Measurements from ENCODE around the gene SLC35B2. TPM values are rescaled to one million over a fixed set of nuclear protein-coding genes. Genes with fewer than 3 reads are reported as not detected.

The SLC35B2 gene
- total and polyA plus RNA-seq, 2 donors from 2014 or later = 45.1 to 49.5 TPM

- no peak for TF ChIP-seq CTCF (IDR thresholded peaks at IDR 0.05; ENCODE audit: borderline replicate concordance, extremely low read depth, insufficient read depth)
- DNase-seq (no peak), FAIRE-seq (no peak)
- intact Hi-C loops (cut with DNase I) = no loop called here
- H3K9ac ChIP-seq (ENCODE audit: low read length in 3 of 3) = no peak overlapping the region
- no peaks in the 10 kb centered on the region for H3K9me3 ChIP-seq (ENCODE audit: control insufficient read depth in 2 of 3, insufficient read depth in 1 of 3, low read length in 3 of 3)
- H3K4me3 ChIP-seq (ENCODE audit: low read length in 3 of 3) = no peak overlapping the region
- no peak overlapping the region for H3K27ac ChIP-seq (ENCODE audit: low read depth in 2 of 2, low read length in 2 of 2)
- no peaks in the 10 kb centered on the region for H3K4me1 ChIP-seq (ENCODE audit: control insufficient read depth in 2 of 3, insufficient read depth in 2 of 3, low read depth in 1 of 3, low read length in 3 of 3)
- H3K36me3 ChIP-seq (ENCODE audit: control insufficient read depth in 2 of 3, insufficient read depth in 3 of 3, low read length in 3 of 3) = peaks cover 0 to 49% (median 22%) of the 10 kb centered on the region in 3 donors
- no peaks in the 10 kb centered on the region for H3K27me3 ChIP-seq (ENCODE audit: control insufficient read depth, insufficient read depth, low read length)
Measured at GRCh38 chr6:44305200-44305725, 47.9 kb upstream of the SLC35B2 start.

GRCh38 chr6:44304282-44305199, 47.2 kb upstream of the SLC35B2 start:
- intact Hi-C loops (cut with DNase I) = no loop called here
- Histone ChIP-seq H3K9me3 (ENCODE audit: control insufficient read depth in 2 of 3, insufficient read depth in 1 of 3, low read length in 3 of 3) (no peaks in the 10 kb centered on the region), H3K36me3 (ENCODE audit: control insufficient read depth in 2 of 3, insufficient read depth in 3 of 3, low read length in 3 of 3) (peaks cover 0 to 43% (median 17%) of the 10 kb centered on the region in 3 donors), H3K27me3 (ENCODE audit: control insufficient read depth, insufficient read depth, low read length) (no peaks in the 10 kb centered on the region), H3K9ac (ENCODE audit: low read length in 3 of 3) (no peak overlapping the region), H3K4me1 (ENCODE audit: control insufficient read depth in 2 of 3, insufficient read depth in 2 of 3, low read depth in 1 of 3, low read length in 3 of 3) (no peaks in the 10 kb centered on the region), H3K4me3 (ENCODE audit: low read length in 3 of 3) (no peak overlapping the region), H3K27ac (ENCODE audit: low read depth in 2 of 2, low read length in 2 of 2) (no peak overlapping the region)
- no peak for FAIRE-seq
- peak in 3 of 5 donors; percentile 34 to 73 (median 57) for DNase-seq
- peak; percentile 59 for TF ChIP-seq CTCF (IDR thresholded peaks at IDR 0.05; ENCODE audit: borderline replicate concordance, extremely low read depth, insufficient read depth)

- TF ChIP-seq CTCF (IDR thresholded peaks at IDR 0.05; ENCODE audit: borderline replicate concordance, extremely low read depth, insufficient read depth) = no peak
- H3K27ac ChIP-seq (ENCODE audit: low read depth in 2 of 2, low read length in 2 of 2) = no peak overlapping the region
Measured at GRCh38 chr6:44303842-44304241, 46.5 kb upstream of the SLC35B2 start.

More at GRCh38 chr6:44303842-44304241, 46.5 kb upstream of the SLC35B2 start:
- Histone ChIP-seq H3K4me1 (ENCODE audit: control insufficient read depth in 2 of 3, insufficient read depth in 2 of 3, low read depth in 1 of 3, low read length in 3 of 3) (no peaks in the 10 kb centered on the region), H3K9ac (ENCODE audit: low read length in 3 of 3) (no peak overlapping the region), H3K27me3 (ENCODE audit: control insufficient read depth, insufficient read depth, low read length) (no peaks in the 10 kb centered on the region), H3K9me3 (ENCODE audit: control insufficient read depth in 2 of 3, insufficient read depth in 1 of 3, low read length in 3 of 3) (no peaks in the 10 kb centered on the region), H3K4me3 (ENCODE audit: low read length in 3 of 3) (no peak overlapping the region), H3K36me3 (ENCODE audit: control insufficient read depth in 2 of 3, insufficient read depth in 3 of 3, low read length in 3 of 3) (peaks cover 0 to 36% (median 13%) of the 10 kb centered on the region in 3 donors)
- FAIRE-seq (no peak), DNase-seq (peak in 1 of 5 donors; percentile 32)
- intact Hi-C loops (cut with DNase I) = no loop called here
